Liver (tissue), 9 donors: ENCODE data around the gene KIF17. TPM values are rescaled to one million over a fixed set of nuclear protein-coding genes. Genes with fewer than 3 reads are reported as not detected.

ENCODE experiments used
- DNase-seq: peaks from one replicate; pipeline ENCODE4 v3.0.0-alpha.2; 2017; ENCODE audit warnings: low spot score
- H3K27ac ChIP-seq, 2 donors: one replicate each; pipeline ENCODE4 v1.7.0; 2013; ENCODE audit warnings: inconsistent platforms in 2 of 2, low read length in 2 of 2, control low read depth in 1 of 2, low read depth in 1 of 2, mild to moderate bottlenecking in 1 of 2
- H3K27me3 ChIP-seq, 4 donors: one replicate each; pipeline versions ENCODE4 v1.6.1 to v1.7.0; 2013; ENCODE audit warnings: low read length in 3 of 4, inconsistent platforms in 1 of 4, mild to moderate bottlenecking in 1 of 4, moderate library complexity in 1 of 4; ENCODE audit not compliant: control insufficient read depth in 4 of 4, insufficient read depth in 4 of 4
- H3K36me3 ChIP-seq, 4 donors: one replicate each; pipeline versions ENCODE4 v1.6.1 to v1.7.0; 2013; ENCODE audit warnings: low read length in 3 of 4, mild to moderate bottlenecking in 3 of 4, low read depth in 1 of 4, moderate library complexity in 1 of 4; ENCODE audit not compliant: control insufficient read depth in 4 of 4, insufficient read depth in 3 of 4
- H3K4me1 ChIP-seq, 4 donors: one replicate each; pipeline versions ENCODE4 v1.6.1 to v1.7.0; 2013; ENCODE audit warnings: low read length in 3 of 4, mild to moderate bottlenecking in 3 of 4, moderate library complexity in 1 of 4; ENCODE audit not compliant: control insufficient read depth in 4 of 4, insufficient read depth in 4 of 4
- H3K4me3 ChIP-seq, 3 donors: one replicate each; pipeline versions ENCODE4 v1.6.1 to v1.7.0; 2013; ENCODE audit warnings: low read length in 3 of 3, control low read depth in 1 of 3, low read depth in 1 of 3, mild to moderate bottlenecking in 1 of 3
- H3K9ac ChIP-seq, 2 donors: one replicate each; pipeline ENCODE4 v1.7.0; 2013; ENCODE audit warnings: low read length in 2 of 2, mild to moderate bottlenecking in 2 of 2, moderate library complexity in 2 of 2, control low read depth in 1 of 2, low read depth in 1 of 2
- H3K9me3 ChIP-seq, 4 donors: one replicate each; pipeline versions ENCODE4 v1.6.1 to v1.7.0; 2013; ENCODE audit warnings: low read length in 3 of 4; ENCODE audit not compliant: control insufficient read depth in 4 of 4
- ATF3 ChIP-seq: IDR thresholded peaks from 2 replicates; pipeline ENCODE4 v1.6.1; 2016; ENCODE audit warnings: antibody characterized with exemption
- CTCF ChIP-seq: fragments of 150-350 bp; IDR thresholded peaks from 2 replicates; pipeline ENCODE4 v1.5.1; 2017; ENCODE audit warnings: improper control_type of control experiment, low read depth, low read length; ENCODE audit not compliant: missing input control
- EGR1 ChIP-seq, 2 donors: IDR thresholded peaks; 2 replicates each; pipeline ENCODE4 v1.6.1; 2016 to 2018; ENCODE audit warnings: antibody characterized with exemption in 2 of 2, low read depth in 2 of 2
- FOXA1 ChIP-seq: IDR thresholded peaks from 2 replicates; pipeline ENCODE4 v1.6.1; 2016; ENCODE audit warnings: antibody characterized with exemption
- FOXA2 ChIP-seq: IDR thresholded peaks from 2 replicates; pipeline ENCODE4 v1.6.1; 2016; ENCODE audit warnings: antibody characterized with exemption
- GABPA ChIP-seq, 2 donors: IDR thresholded peaks in 1 of 2; conservative IDR thresholded peaks in 1 of 2; 2 replicates each; pipeline ENCODE4 v1.6.1; 2016; ENCODE audit warnings: antibody characterized with exemption in 2 of 2, mild to moderate bottlenecking in 1 of 2, moderate library complexity in 1 of 2
- HNF4A ChIP-seq, 2 donors: conservative IDR thresholded peaks; 2 replicates each; pipeline ENCODE4 v1.6.1; 2016; ENCODE audit warnings: antibody characterized with exemption in 2 of 2, mild to moderate bottlenecking in 2 of 2
- HNF4G ChIP-seq: IDR thresholded peaks from 2 replicates; pipeline ENCODE4 v1.6.1; 2016; ENCODE audit warnings: antibody characterized with exemption
- JUND ChIP-seq, 2 donors: IDR thresholded peaks; 2 replicates each; pipeline ENCODE4 v1.6.1; 2016; ENCODE audit warnings: antibody characterized with exemption in 2 of 2
- MAX ChIP-seq: IDR thresholded peaks from 2 replicates; pipeline ENCODE4 v1.6.1; 2016; ENCODE audit warnings: antibody characterized with exemption
- NR2F2 ChIP-seq: IDR thresholded peaks from 2 replicates; pipeline ENCODE4 v1.6.1; 2016; ENCODE audit warnings: antibody characterized with exemption
- RAD21 ChIP-seq, 2 donors: IDR thresholded peaks; 2 replicates each; pipeline ENCODE4 v1.6.1; 2016; ENCODE audit warnings: antibody characterized with exemption in 2 of 2, mild to moderate bottlenecking in 2 of 2
- REST ChIP-seq: IDR thresholded peaks from 2 replicates; pipeline ENCODE4 v1.6.1; 2016; ENCODE audit warnings: antibody characterized with exemption, mild to moderate bottlenecking
- RXRA ChIP-seq, 2 donors: IDR thresholded peaks; 2 replicates each; pipeline ENCODE4 v1.6.1; 2017 to 2018; ENCODE audit warnings: antibody characterized with exemption in 2 of 2, mild to moderate bottlenecking in 1 of 2
- SP1 ChIP-seq: IDR thresholded peaks from 2 replicates; pipeline ENCODE4 v1.6.1; 2018; ENCODE audit warnings: antibody characterized with exemption, mild to moderate bottlenecking
- TAF1 ChIP-seq: conservative IDR thresholded peaks from 2 replicates; pipeline ENCODE4 v1.6.1; 2016; ENCODE audit warnings: antibody characterized with exemption, mild to moderate bottlenecking
- YY1 ChIP-seq: IDR thresholded peaks from 2 replicates; pipeline ENCODE4 v1.6.1; 2016; ENCODE audit warnings: antibody characterized with exemption, mild to moderate bottlenecking
- WGBS: extraction: QIAGEN DNeasy Blood & Tissue Kit; methylation state at CpG from one replicate; pipeline ENCODE4 v1.1.7; 2013; 5-methylcytosine and 5-hydroxymethylcytosine counted together
- polyA plus RNA-seq, 2 donors: library from polyadenylated mRNA; stranded (reverse) in 1 of 2; unstranded in 1 of 2; fragments of 200-250 nt in 1 of 2; fragments of >200 nt in 1 of 2; fragmentation: Nextera tagmentation in 1 of 2; extraction: Ambion mirVana in 1 of 2; gene quantifications; one replicate each; pipeline versions ENCODE4 v1.2.1 to v1.2.3, GENCODE V29; 2013 to 2015
- total RNA-seq, 2 donors: library from RNA; depleted of rRNA; stranded (reverse); fragments of >200 nt; gene quantifications; one replicate each; pipeline ENCODE4 v1.2.3, GENCODE V29; 2014
- donor health status: healthy.
- donor health status: healthy.
- donor health status: healthy.
- donor health status: healthy.
- donor health status: healthy.

KIF17 gene
- total and polyA plus RNA-seq, 4 donors: 1.0 to 2.7 (median 2.0) TPM

GRCh38 chr1:20715406-20715805 lies 2.4 kb downstream of the KIF17 start:
- Histone ChIP-seq H3K9ac (no peak overlapping the region), H3K4me1 (peaks cover 0 to 8% (median 5%) of the 10 kb centered on the region in 4 donors), H3K27ac (no peak overlapping the region), H3K9me3 (no peaks in the 10 kb centered on the region), H3K27me3 (no peaks in the 10 kb centered on the region), H3K4me3 (no peak overlapping the region), H3K36me3 (no peaks in the 10 kb centered on the region)
- no peak for TF ChIP-seq SP1
- TF ChIP-seq FOXA1: no peak
- no peak for TF ChIP-seq JUND (IDR thresholded peaks at IDR 0.05)
- no peak for TF ChIP-seq GABPA (IDR thresholded peaks at IDR 0.05 in 1 of 2, conservative IDR thresholded peaks at IDR 0.05 in 1 of 2)
- no peak for DNase-seq
- WGBS: 92% methylated on average over 15 of the region's 15 CpGs

GRCh38 chr1:20713440-20713839 lies 4.4 kb downstream of the KIF17 start:
- TF ChIP-seq YY1: no peak
- no peak for TF ChIP-seq REST
- no peak for TF ChIP-seq JUND (IDR thresholded peaks at IDR 0.05)
- no peak for TF ChIP-seq EGR1 (IDR thresholded peaks at IDR 0.05; ENCODE audit: low read depth in 2 of 2)
- TF ChIP-seq MAX: no peak
- no peak for TF ChIP-seq TAF1
- TF ChIP-seq HNF4G: peak; percentile 25
- no peak for TF ChIP-seq GABPA (IDR thresholded peaks at IDR 0.05 in 1 of 2, conservative IDR thresholded peaks at IDR 0.05 in 1 of 2)
- peak; percentile 77 to 80 for TF ChIP-seq HNF4A (conservative IDR thresholded peaks at IDR 0.05)
- TF ChIP-seq SP1: peak; percentile 55
- peak in 1 of 2 donors; percentile 26 for TF ChIP-seq RXRA (IDR thresholded peaks at IDR 0.05)
- Histone ChIP-seq H3K36me3 (no peaks in the 10 kb centered on the region), H3K9me3 (no peaks in the 10 kb centered on the region), H3K27ac (no peak overlapping the region), H3K27me3 (no peaks in the 10 kb centered on the region), H3K4me3 (no peak overlapping the region), H3K9ac (no peak overlapping the region), H3K4me1 (peaks cover 0 to 8% (median 5%) of the 10 kb centered on the region in 4 donors)
- WGBS: 52% methylated on average over 6 of the region's 6 CpGs
- no peak for DNase-seq

- Histone ChIP-seq H3K27me3 (no peaks in the 10 kb centered on the region), H3K4me1 (peaks cover 0 to 3% (median under 1%) of the 10 kb centered on the region in 4 donors), H3K4me3 (no peak overlapping the region), H3K27ac (no peak overlapping the region), H3K9ac (no peak overlapping the region), H3K9me3 (no peaks in the 10 kb centered on the region), H3K36me3 (no peaks in the 10 kb centered on the region)
- DNase-seq: no peak
- WGBS: 90% methylated on average over 6 of the region's 6 CpGs
- no peak for TF ChIP-seq HNF4A (conservative IDR thresholded peaks at IDR 0.05)
- TF ChIP-seq MAX: no peak
- no peak for TF ChIP-seq RXRA (IDR thresholded peaks at IDR 0.05)
- no peak for TF ChIP-seq JUND (IDR thresholded peaks at IDR 0.05)
- no peak for TF ChIP-seq FOXA2
- no peak for TF ChIP-seq ATF3
- TF ChIP-seq NR2F2: no peak
- no peak for TF ChIP-seq GABPA (IDR thresholded peaks at IDR 0.05 in 1 of 2, conservative IDR thresholded peaks at IDR 0.05 in 1 of 2)
- no peak for TF ChIP-seq CTCF
- TF ChIP-seq RAD21 (IDR thresholded peaks at IDR 0.05): no peak
- no peak for TF ChIP-seq EGR1 (IDR thresholded peaks at IDR 0.05; ENCODE audit: low read depth in 2 of 2)
These were observed 5.6 kb downstream of the KIF17 start for GRCh38 chr1:20712215-20712577.
